GM21576 (cell line): Measurements from ENCODE around the gene EEF2.

ENCODE experiments used
- ATAC-seq: cut with Tn5 transposase; IDR thresholded peaks from one replicate; pipeline ENCODE4 v1.9.1; 2021; ENCODE audit warnings: mild to moderate bottlenecking, moderate library complexity; ENCODE audit not compliant: unreplicated experiment

The EEF2 gene

GRCh38 chr19:3984908-3985642, at the start of gene EEF2:
TSS of gene EEF2 (minus strand) at chr19:3985463. CDS start at chr19:3985380, 83 bp downstream.
- ATAC-seq, result peak; percentile 42

GRCh38 chr19:4034048-4035017, 49.1 kb upstream of the EEF2 start:
- ATAC-seq, result no peak

DNA sequence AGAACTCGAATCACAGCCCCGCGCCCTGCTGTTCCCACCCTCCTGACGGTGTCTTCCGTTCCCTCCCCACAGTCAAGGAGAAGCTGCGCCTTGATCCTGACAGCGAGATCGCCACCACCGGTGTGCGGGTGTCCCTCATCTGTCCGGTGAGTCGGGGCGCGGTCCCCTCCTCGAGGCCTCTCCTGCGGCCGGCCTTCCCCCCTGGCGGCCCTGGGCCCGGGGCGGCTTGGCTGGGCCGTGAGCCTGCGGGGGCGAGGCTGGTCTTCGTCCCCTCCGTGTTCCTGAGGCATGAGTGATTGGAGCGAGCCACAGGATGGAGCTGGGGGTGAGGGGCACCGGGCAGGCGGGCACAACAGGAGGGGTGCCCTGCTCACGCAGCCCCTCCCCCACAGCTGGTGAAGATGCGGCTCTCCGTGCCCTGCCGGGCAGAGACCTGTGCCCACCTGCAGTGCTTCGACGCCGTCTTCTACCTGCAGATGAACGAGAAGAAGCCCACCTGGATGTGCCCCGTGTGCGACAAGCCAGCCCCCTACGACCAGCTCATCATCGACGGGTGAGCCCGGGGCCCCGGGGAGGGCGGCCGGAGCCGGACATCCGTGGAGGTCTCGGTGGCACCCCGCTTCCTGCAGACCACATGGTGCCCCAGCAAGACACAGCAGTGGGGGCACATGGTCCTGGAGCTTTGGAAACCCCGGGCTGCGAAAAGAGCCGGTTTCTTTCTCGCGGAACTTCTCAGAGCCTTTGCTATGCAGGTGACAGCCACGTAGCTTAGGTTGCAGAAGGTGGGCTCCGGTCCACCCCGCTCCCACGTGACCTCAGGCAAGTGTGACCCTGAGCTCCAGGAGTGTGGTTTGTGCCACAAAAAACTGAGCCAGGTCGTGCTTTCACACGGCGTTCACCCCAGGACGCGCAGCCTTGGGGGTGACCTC, 48.0 kb upstream of the EEF2 start:
- ATAC-seq, result no peak

DNA sequence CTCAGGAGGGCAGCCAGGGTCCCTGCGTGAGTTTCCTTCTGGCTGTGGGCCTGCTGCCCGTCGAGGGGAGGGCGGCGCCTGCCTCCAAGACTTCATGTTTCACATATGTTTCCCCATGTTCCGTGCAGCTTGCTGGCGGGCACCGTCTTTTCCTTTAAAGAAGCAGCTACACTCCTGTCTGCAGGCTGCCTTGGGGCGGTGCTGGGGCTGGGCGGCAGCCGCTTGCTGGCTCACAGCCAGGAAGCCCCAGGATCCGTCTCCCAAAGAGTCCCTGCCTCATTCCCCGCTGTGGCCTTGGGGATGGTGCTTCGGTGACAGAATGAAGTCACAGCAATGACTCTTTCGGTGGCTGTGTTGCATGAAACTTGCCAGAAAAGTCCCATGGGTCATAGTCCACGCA, 47.2 kb upstream of the EEF2 start:
- ATAC-seq, result no peak

DNA sequence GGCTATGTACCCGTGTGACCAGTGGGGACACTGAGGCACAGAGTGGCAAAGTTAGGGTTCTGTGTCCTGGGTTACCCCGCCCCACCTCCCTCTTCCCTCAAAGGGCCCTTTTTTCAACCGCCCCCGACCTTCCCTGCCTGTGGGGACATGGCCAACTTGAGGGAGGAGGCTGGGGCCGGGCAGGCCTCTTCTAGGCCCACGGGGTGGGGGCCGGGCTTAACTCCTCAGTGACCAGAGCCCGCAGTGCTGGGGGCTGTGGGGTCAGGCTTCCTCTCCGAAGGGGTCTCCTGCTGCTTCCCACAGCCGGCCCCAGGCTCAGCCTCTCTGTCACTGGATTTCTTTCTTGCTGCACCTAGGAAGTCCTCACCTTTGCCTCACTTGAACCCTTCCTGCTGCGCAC, 46.2 kb upstream of the EEF2 start:
- ATAC-seq, result no peak

DNA sequence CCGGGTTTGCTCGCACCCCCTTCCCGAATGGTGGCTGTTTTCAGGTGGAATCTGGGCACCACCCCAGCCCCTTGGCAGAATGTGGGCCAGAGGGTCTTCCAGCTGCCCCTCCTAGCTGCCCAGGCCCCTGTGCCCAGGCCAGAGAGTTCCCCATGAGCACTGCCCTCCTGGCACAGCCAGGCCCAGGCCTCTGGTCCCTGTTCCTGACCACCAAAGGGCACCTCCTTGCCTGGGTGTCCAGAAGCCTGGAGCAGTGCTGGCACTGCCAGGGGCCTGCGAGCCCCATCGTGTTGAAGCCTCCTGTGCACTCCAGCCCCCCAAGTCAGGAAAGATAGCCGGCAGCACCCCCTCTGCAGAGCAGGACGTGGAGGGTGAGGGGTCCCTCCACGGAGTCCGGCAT, 45.7 kb upstream of the EEF2 start:
- ATAC-seq, result no peak

GRCh38 chr19:4030552-4030951, 45.3 kb upstream of the EEF2 start:
- no peak for ATAC-seq

- ATAC-seq, result no peak
Measured at GRCh38 chr19:4029247-4029614, 44.0 kb upstream of the EEF2 start.

DNA sequence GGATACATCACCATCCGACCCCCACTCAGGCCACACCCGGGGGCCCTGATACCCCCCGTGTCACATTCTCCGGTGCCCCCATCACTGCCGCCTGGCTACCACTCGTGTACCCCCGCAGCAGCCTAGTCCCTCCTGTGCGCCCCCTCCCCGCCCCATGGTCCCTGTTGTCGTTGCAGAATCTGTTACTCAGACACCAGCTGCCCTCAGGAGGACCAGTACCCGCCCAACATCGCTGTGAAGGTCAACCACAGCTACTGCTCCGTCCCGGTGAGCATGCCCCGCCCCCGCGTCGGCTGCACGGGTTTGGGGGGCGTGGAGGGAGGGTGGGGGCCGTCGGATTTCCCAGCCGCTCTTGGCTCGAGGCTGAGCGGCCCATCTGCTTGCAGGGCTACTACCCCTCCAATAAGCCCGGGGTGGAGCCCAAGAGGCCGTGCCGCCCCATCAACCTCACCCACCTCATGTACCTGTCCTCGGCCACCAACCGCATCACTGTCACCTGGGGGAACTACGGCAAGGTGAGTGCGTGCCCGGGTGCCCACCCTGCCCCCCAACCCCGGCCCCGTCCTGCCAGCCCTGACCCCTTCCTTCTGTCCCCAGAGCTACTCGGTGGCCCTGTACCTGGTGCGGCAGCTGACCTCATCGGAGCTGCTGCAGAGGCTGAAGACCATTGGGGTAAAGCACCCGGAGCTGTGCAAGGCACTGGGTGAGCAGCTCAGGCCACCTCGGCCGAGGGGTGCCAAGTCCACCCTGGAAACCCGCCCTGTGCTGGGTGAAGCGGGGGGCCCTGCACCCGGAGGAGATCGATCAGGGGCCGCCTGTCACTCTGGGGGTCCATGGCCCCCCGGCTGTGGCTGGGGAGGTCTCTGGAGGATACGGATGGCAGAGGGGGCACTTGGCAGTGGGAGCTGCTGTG, 43.3 kb upstream of the EEF2 start:
- no peak for ATAC-seq

DNA sequence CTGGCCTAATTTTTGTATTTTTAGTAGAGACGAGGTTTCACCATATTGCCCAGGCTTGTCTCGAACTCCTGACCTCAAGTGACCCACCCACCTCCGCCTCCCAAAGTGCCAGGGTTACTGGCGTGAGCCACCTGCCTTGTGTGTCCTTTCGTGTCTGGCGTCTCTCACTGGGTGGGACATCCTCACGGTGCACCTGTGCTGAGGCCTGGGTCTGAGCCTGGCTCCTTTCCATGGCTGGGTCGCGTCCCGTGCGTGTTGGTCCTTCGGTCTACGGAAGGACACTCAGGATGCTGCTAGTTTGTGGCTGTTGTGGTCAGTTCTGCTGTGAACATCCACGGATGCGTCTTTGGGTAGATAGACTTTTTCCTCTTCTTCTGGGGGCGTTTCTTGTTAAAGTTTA, 41.9 kb upstream of the EEF2 start:
- no peak for ATAC-seq

DNA sequence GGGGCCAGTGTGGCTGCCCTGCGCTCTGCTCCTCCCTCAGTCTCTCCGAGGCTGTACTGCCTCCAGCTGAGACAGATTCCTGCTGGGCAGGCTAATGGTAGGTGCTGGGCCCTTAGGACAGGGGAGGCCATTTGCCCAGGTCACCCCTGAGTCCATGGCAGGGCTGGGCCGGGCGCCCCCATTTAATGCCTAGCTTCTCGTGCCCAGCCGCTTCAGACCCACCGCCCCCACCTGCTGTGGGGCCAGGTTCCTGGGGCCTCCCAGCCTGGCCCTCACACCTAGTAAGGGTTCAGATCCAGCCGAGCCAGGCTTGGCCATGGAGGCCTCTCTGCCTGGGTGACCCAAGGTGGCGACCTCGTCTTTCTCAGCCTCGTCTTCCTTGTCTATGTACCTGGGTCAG, 40.1 kb upstream of the EEF2 start:
- ATAC-seq, result no peak

GRCh38 chr19:4023600-4024398, 38.5 kb upstream of the EEF2 start:
- no peak for ATAC-seq

- ATAC-seq, result no peak
Measured at GRCh38 chr19:4019578-4019977, 34.3 kb upstream of the EEF2 start.

DNA sequence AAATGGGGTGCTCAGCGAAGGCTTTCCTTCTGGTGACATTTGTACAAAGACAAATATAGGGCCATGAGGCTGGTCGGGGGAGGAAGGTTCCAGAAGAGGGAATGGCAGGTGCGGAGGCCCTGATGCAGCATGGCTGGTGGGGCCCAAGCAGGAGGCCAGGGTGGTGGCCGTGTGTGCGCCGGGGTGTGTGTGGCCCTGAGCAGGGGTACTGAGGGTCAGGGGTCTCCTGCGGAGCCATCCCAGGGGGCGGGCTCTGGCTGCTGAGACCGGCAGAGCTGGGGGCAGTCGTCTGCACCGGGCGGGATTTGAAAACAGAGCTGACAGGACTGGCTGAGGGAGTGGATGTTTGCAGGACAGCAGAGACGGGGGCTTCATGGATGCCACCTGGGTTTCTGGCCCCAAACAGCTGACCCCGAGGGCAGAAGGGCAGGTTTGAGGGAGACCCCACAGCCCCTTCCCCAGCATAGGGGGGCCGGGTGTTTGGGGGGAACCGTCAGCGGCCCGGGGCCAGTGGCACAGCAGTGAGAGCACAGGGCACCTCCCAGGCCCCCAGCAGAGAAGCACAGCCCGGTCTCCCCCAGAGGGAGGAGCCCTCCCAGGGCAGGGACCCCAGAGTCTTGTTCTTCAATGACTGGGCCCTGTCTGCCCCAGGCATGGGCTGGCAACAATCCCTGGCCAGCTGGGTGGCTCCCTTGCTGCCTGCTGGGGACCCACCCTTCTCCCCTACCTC, 33.7 kb upstream of the EEF2 start:
- ATAC-seq, result no peak

DNA sequence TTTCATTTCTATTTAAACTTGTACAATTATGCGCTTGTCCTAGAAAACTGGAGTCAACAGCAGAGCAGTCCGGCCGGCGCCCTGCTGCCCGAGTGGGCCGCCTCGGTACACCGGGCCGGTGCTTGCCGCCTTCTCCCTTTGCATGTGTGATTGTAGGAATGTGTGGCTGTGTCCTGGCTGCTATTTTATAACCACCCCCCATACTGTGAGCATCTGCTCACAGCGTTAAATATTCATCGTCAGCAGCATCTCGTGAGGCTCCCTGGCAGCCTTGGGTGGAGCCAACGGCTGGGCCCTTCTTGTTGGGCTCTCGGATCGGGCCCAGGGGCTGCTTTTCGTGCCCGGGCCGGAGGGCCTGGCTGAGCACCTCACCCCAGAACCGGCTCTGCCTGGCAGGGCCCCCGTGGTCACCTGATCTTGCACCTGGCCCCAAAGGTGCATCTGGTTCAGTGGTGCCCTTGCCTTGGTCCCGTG, 32.9 kb upstream of the EEF2 start:
- no peak for ATAC-seq

- no peak for ATAC-seq
Measured at GRCh38 chr19:4016903-4017638, 31.8 kb upstream of the EEF2 start.

DNA sequence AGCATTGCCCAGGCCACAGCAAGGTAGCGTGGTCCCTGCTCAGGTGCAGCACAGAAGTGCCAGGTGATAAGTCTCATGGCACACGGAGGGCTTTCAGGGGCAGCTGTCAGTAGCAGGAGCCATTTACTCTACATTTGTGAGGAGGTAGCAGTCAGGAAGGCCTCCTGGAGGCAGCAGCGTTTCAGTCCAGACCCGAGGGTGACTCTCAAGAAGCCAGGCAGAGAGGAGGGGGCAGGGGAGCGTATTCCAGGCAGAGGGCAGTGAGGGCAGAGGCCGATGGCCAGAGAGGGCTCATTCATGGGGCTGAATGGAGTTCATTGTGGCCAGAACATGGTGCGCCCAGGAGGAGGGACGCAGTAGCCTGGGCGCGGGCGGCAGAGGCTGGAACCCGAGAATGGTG, 31.2 kb upstream of the EEF2 start:
- ATAC-seq, result no peak
